HepG2 (cell line): ENCODE results near the gene MTA2. TPM values are rescaled to one million over a fixed set of nuclear protein-coding genes. Genes with fewer than 3 reads are reported as not detected.

Experiments used
- BCLAF1 ChIP-seq: fragments of 450-650 bp; IDR thresholded peaks from 2 replicates; pipeline ENCODE4 v1.6.1; 2017; ENCODE audit warnings: mild to moderate bottlenecking
- CHD2 ChIP-seq: IDR thresholded peaks from 2 replicates; pipeline ENCODE4 v1.6.1; 2011; ENCODE audit warnings: low read depth, low read length, improper control_type of control experiment
- NAIF1 ChIP-seq: sonication (generic); formaldehyde crosslinking; IDR thresholded peaks from 2 replicates; pipeline ENCODE4 v1.5.0; 2020; ENCODE audit warnings: mild to moderate bottlenecking, missing genetic modification reagents, borderline replicate concordance
- NFE2 ChIP-seq: sonication (generic); formaldehyde crosslinking; IDR thresholded peaks from 2 replicates; pipeline ENCODE4 v1.4.0; 2020; ENCODE audit warnings: missing genetic modification reagents
- PPARG ChIP-seq: conservative IDR thresholded peaks from 2 replicates; pipeline ENCODE4 v1.6.1; 2016; ENCODE audit warnings: missing biosample characterization, missing genetic modification reagents
- TOE1 ChIP-seq: sonication (generic); formaldehyde crosslinking; IDR thresholded peaks from 2 replicates; pipeline ENCODE4 v1.4.0; 2020; ENCODE audit warnings: mild to moderate bottlenecking, missing genetic modification reagents
- ZC3H4 ChIP-seq: sonication (generic); formaldehyde crosslinking; IDR thresholded peaks from 2 replicates; pipeline ENCODE4 v1.4.0; 2020; ENCODE audit warnings: missing genetic modification reagents, borderline replicate concordance
- ZFP91 ChIP-seq: sonication (generic); formaldehyde crosslinking; IDR thresholded peaks from 2 replicates; pipeline ENCODE4 v1.9.0; 2022; ENCODE audit warnings: missing genetic modification reagents, mild to moderate bottlenecking, borderline replicate concordance
- ZNF263 ChIP-seq: sonication (generic); formaldehyde crosslinking; IDR thresholded peaks from 2 replicates; pipeline ENCODE4 v1.4.0; 2020; ENCODE audit warnings: missing genetic modification reagents
- ZNF281 ChIP-seq: sonication (generic); formaldehyde crosslinking; IDR thresholded peaks from 2 replicates; pipeline ENCODE4 v1.4.0; 2020; ENCODE audit warnings: missing genetic modification reagents, borderline replicate concordance
- ZNF367 ChIP-seq: sonication (generic); formaldehyde crosslinking; IDR thresholded peaks from 2 replicates; pipeline ENCODE4 v1.4.0; 2020; ENCODE audit warnings: missing genetic modification reagents, borderline replicate concordance
- ZNF430 ChIP-seq: sonication (generic); formaldehyde crosslinking; IDR thresholded peaks from 2 replicates; pipeline ENCODE4 v1.9.0; 2021; ENCODE audit warnings: mild to moderate bottlenecking, missing genetic modification reagents
- polyA plus RNA-seq, 8 experiments: library from polyadenylated mRNA; depleted of rRNA in 3 of 8; stranded (reverse) in 7 of 8; unstranded in 1 of 8; fragments of >200 nt; fragmentation: Illumina TruSeq in 4 of 8; extraction: Trizol in 4 of 8; gene quantifications; 2 replicates each; pipeline versions ENCODE4 v1.2.1 to v1.2.3, GENCODE V29; 2011 to 2016; ENCODE audit warnings: low read depth in 4 of 8, missing spikeins in 1 of 8, mixed read lengths in 1 of 8; ENCODE audit not compliant: insufficient read depth in 1 of 8
- total RNA-seq, 5 experiments: library from RNA; depleted of rRNA; stranded (reverse); fragments of >200 nt; fragmentation: Illumina TruSeq; extraction: Trizol; gene quantifications; 2 replicates each; pipeline ENCODE4 v1.2.3, GENCODE V29; 2016; ENCODE audit warnings: low read depth in 1 of 5
- TF ChIP-seq, protein P1 (sequence below): sonication (generic); formaldehyde crosslinking; IDR thresholded peaks from 2 replicates; pipeline ENCODE4 v1.4.0; 2020; ENCODE audit warnings: mild to moderate bottlenecking, missing genetic modification reagents, borderline replicate concordance
- TF ChIP-seq, protein P2 (sequence below): sonication (generic); formaldehyde crosslinking; IDR thresholded peaks from 2 replicates; pipeline ENCODE4 v1.8.0; 2022; ENCODE audit warnings: missing genetic modification reagents, mild to moderate bottlenecking, inconsistent platforms, borderline replicate concordance

Gene MTA2
- total and polyA plus RNA-seq, 2 of the 13 experiments (the other 11 are each of a cell fraction or from before 2014, with no cell fraction given), result 14.0 to 70.0 TPM

GRCh38 chr11:62621567-62622470, 20.2 kb upstream of the MTA2 start, which contains the start of gene B3GAT3 (continued):
- peak; percentile 11; the same call in 1 of the 2 replicates for TF ChIP-seq ZNF281
- TF ChIP-seq, protein P1, sequence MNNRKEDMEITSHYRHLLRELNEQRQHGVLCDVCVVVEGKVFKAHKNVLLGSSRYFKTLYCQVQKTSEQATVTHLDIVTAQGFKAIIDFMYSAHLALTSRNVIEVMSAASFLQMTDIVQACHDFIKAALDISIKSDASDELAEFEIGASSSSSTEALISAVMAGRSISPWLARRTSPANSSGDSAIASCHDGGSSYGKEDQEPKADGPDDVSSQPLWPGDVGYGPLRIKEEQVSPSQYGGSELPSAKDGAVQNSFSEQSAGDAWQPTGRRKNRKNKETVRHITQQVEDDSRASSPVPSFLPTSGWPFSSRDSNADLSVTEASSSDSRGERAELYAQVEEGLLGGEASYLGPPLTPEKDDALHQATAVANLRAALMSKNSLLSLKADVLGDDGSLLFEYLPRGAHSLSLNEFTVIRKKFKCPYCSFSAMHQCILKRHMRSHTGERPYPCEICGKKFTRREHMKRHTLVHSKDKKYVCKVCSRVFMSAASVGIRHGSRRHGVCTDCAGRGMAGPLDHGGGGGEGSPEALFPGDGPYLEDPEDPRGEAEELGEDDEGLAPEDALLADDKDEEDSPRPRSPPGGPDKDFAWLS, result no peak
- no peak; the same call in 1 of the 2 replicates for TF ChIP-seq ZNF367 (CRISPR knock-in tag)
- TF ChIP-seq ZC3H4 (CRISPR knock-in tag), result 0 out of 2 replicates have a peak, but pooled peaks have one; percentile 55
- peak; percentile 28; the same call in 1 of the 2 replicates for TF ChIP-seq PPARG (CRISPR knock-in tag)
- TF ChIP-seq ZNF430 (CRISPR knock-in tag), result peak; percentile 94
- TF ChIP-seq ZFP91, result peak; percentile 84
- TF ChIP-seq, protein P2, sequence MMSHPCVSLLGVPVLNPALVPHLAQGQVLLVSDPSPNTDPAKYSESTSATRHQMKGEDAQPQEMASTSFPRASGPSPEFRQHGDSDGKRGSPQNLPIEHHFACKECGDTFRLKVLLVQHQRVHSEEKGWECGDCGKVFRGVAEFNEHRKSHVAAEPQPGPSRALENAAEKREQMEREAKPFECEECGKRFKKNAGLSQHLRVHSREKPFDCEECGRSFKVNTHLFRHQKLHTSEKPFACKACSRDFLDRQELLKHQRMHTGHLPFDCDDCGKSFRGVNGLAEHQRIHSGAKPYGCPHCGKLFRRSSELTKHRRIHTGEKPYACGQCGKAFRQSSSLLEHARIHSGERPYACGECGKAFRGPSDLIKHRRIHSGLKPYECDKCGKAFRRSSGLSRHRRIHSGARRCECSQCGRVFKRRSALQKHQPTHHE (CRISPR knock-in tag), result peak; percentile 62; the same call in 1 of the 2 replicates
- no peak for TF ChIP-seq NFE2 (CRISPR knock-in tag)
- no peak for TF ChIP-seq NAIF1 (CRISPR knock-in tag)
- TF ChIP-seq TOE1, result 0 out of 2 replicates have a peak, but pooled peaks have one; percentile 40
- peak; percentile 75 for TF ChIP-seq CHD2
- no peak for TF ChIP-seq BCLAF1
- TF ChIP-seq ZNF263 (CRISPR knock-in tag), result peak; percentile 44
